Hepatocyte (in vitro differentiated cells): ENCODE results near the gene TAS2R39. TPM values are rescaled to one million over a fixed set of nuclear protein-coding genes. Genes with fewer than 3 reads are reported as not detected.

ENCODE experiments used
- DNase-seq: peaks from one replicate; pipeline ENCODE4 v3.0.0-alpha.2; 2016; ENCODE audit warnings: low spot score
- H2AFZ ChIP-seq: fragments of 200-600 bp; sonication (generic); 2 replicates; pipeline ENCODE4 v1.6.0; 2016; ENCODE audit warnings: antibody characterized with exemption, mild to moderate bottlenecking
- H3K27ac ChIP-seq: fragments of 200-600 bp; sonication (generic); 2 replicates; pipeline ENCODE4 v1.5.1; 2016; ENCODE audit warnings: mild to moderate bottlenecking
- H3K27me3 ChIP-seq: fragments of 200-600 bp; sonication (generic); 2 replicates; pipeline ENCODE4 v1.6.1; 2016
- H3K36me3 ChIP-seq: fragments of 200-600 bp; sonication (generic); replicated peaks from 2 replicates; pipeline ENCODE4 v1.5.1; 2016; ENCODE audit warnings: low read depth; ENCODE audit not compliant: insufficient read depth
- H3K4me1 ChIP-seq: fragments of 200-600 bp; sonication (generic); 2 replicates; pipeline ENCODE4 v1.5.1; 2016; ENCODE audit warnings: mild to moderate bottlenecking, moderate library complexity; ENCODE audit not compliant: insufficient read depth
- H3K4me2 ChIP-seq: fragments of 200-600 bp; sonication (generic); 2 replicates; pipeline ENCODE4 v1.6.0; 2016
- H3K4me3 ChIP-seq: fragments of 200-600 bp; sonication (generic); 2 replicates; pipeline ENCODE4 v1.5.1; 2016; ENCODE audit warnings: mild to moderate bottlenecking
- H3K79me2 ChIP-seq: fragments of 200-600 bp; sonication (generic); 2 replicates; pipeline ENCODE4 v1.6.0; 2017; ENCODE audit warnings: mild to moderate bottlenecking
- H3K9me2 ChIP-seq: fragments of 200-600 bp; sonication (generic); replicated peaks from 2 replicates; pipeline ENCODE4 v1.6.0; 2017; ENCODE audit warnings: mild to moderate bottlenecking; ENCODE audit not compliant: insufficient read depth
- H3K9me3 ChIP-seq: fragments of 200-600 bp; sonication (generic); 2 replicates; pipeline ENCODE4 v1.5.1; 2016; ENCODE audit warnings: low read depth, mild to moderate bottlenecking
- H4K20me1 ChIP-seq: fragments of 200-600 bp; sonication (generic); 2 replicates; pipeline ENCODE4 v1.6.0; 2016; ENCODE audit warnings: mild to moderate bottlenecking; ENCODE audit not compliant: insufficient read depth, poor library complexity, severe bottlenecking
- CTCF ChIP-seq: fragments of 200-600 bp; sonication (generic); IDR thresholded peaks from 2 replicates; pipeline ENCODE4 v1.5.1; 2016; ENCODE audit warnings: antibody characterized with exemption, mild to moderate bottlenecking; ENCODE audit not compliant: poor library complexity
- EZH2 ChIP-seq: fragments of 200-600 bp; sonication (generic); IDR thresholded peaks from 2 replicates; pipeline ENCODE4 v1.6.1; 2016; ENCODE audit warnings: antibody characterized with exemption, mild to moderate bottlenecking, borderline replicate concordance
- EZH2phosphoT487 ChIP-seq: fragments of 200-600 bp; sonication (generic); IDR thresholded peaks from one replicate; pipeline ENCODE4 v1.6.1; 2018; ENCODE audit warnings: antibody characterized with exemption, mild to moderate bottlenecking, low read depth, moderate library complexity; ENCODE audit not compliant: unreplicated experiment, severe bottlenecking
- whole genome bisulfite sequencing: methylation state at CpG from one replicate; pipeline ENCODE4 v1.1.6; 2016; ENCODE audit warnings: low lambda C conversion rate; ENCODE audit errors: missing lambda C conversion rate; 5-methylcytosine and 5-hydroxymethylcytosine counted together
- polyA plus RNA-seq: library from polyadenylated mRNA; unstranded; fragments of >200 nt; fragmentation: Nextera tagmentation; extraction: Ambion mirVana; gene quantifications from 2 replicates; pipeline ENCODE4 v1.2.1, GENCODE V29; 2016
- total RNA-seq: library from RNA; depleted of rRNA; stranded (reverse); fragments of >200 nt; gene quantifications from 2 replicates; pipeline ENCODE4 v1.2.3, GENCODE V29; 2014

Gene TAS2R39
- total and polyA plus RNA-seq, 2 experiments from 2014 or later, result not detected

DNA sequence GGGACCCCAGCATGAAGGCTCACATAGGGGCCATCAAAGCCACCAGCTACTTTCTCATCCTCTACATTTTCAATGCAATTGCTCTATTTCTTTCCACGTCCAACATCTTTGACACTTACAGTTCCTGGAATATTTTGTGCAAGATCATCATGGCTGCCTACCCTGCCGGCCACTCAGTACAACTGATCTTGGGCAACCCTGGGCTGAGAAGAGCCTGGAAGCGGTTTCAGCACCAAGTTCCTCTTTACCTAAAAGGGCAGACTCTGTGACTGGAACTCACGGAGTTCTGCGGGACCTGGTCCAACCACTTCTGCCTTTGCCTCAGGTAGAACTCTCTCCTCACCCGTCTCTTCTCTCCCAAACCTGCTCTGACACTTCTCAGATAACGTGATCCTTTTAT lies 39.6 kb downstream of the TAS2R39 start:
- no peak for DNase-seq
- Histone ChIP-seq H3K36me3 (no peaks in the 10 kb centered on the region), H3K27me3 (no peaks in the 10 kb centered on the region), H3K79me2 (no peaks in the 10 kb centered on the region), H3K27ac (no peak overlapping the region), H3K4me2 (no peak overlapping the region), H3K9me3 (no peaks in the 10 kb centered on the region), H3K4me3 (no peak overlapping the region), H3K4me1 (no peaks in the 10 kb centered on the region), H4K20me1 (no peaks in the 10 kb centered on the region), H2AFZ (no peak overlapping the region), H3K9me2 (no peaks in the 10 kb centered on the region)
- 80% methylated on average over 7 of the region's 7 CpGs for WGBS
- TF ChIP-seq CTCF (no peak), EZH2 (no peak), EZH2phosphoT487 (no peak)

- no peak for TF ChIP-seq CTCF
- TF ChIP-seq EZH2phosphoT487, result no peak
- no peak for TF ChIP-seq EZH2
- 73% methylated on average over 4 of the region's 4 CpGs for WGBS
- no peaks in the 10 kb centered on the region for H3K4me1 ChIP-seq
- no peaks in the 10 kb centered on the region for H3K27me3 ChIP-seq
- H3K79me2 ChIP-seq, result no peaks in the 10 kb centered on the region
- no peaks in the 10 kb centered on the region for H3K9me3 ChIP-seq
- no peak overlapping the region for H3K27ac ChIP-seq
- no peak overlapping the region for H3K4me3 ChIP-seq
- H3K9me2 ChIP-seq, result no peaks in the 10 kb centered on the region
- H3K36me3 ChIP-seq, result no peaks in the 10 kb centered on the region
- no peak overlapping the region for H2AFZ ChIP-seq
- no peaks in the 10 kb centered on the region for H4K20me1 ChIP-seq
- no peak overlapping the region for H3K4me2 ChIP-seq
- DNase-seq, result no peak
Measured at GRCh38 chr7:143223784-143224183, 40.6 kb downstream of the TAS2R39 start.

GRCh38 chr7:143225047-143225446 lies 41.8 kb downstream of the TAS2R39 start:
- Histone ChIP-seq H3K79me2 (no peaks in the 10 kb centered on the region), H3K27me3 (no peaks in the 10 kb centered on the region), H3K27ac (no peak overlapping the region), H3K4me2 (no peak overlapping the region), H3K9me3 (no peaks in the 10 kb centered on the region), H2AFZ (no peak overlapping the region), H3K36me3 (no peaks in the 10 kb centered on the region), H3K4me1 (no peaks in the 10 kb centered on the region), H3K4me3 (no peak overlapping the region), H4K20me1 (no peaks in the 10 kb centered on the region), H3K9me2 (no peaks in the 10 kb centered on the region)
- TF ChIP-seq CTCF, result no peak
- no peak for TF ChIP-seq EZH2
- TF ChIP-seq EZH2phosphoT487, result no peak
- DNase-seq, result no peak
- WGBS, result 89% methylated on average over 5 of the region's 5 CpGs

DNA sequence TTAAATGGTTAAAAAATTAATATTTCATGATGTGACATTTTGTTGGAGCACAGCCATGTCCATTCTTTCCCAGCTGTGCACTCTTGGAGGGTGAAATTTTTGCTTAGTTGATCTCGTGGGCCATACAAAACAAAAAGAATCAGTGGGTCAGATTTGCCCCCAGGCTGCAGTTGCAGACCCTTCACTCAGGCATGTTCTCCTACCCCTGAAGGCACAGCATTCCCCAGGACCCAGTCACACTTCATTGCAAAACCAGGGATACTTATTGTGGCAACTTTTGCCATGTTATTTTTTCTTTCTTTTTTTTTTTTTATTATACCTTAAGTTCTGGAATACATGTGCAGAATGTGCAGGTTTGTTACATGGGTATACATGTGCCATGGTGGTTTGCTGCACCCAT lies 44.6 kb downstream of the TAS2R39 start:
- no peak overlapping the region for H3K4me3 ChIP-seq
- no peaks in the 10 kb centered on the region for H3K36me3 ChIP-seq
- no peaks in the 10 kb centered on the region for H3K9me2 ChIP-seq
- H3K4me2 ChIP-seq, result no peak overlapping the region
- no peaks in the 10 kb centered on the region for H4K20me1 ChIP-seq
- no peaks in the 10 kb centered on the region for H3K9me3 ChIP-seq
- no peak overlapping the region for H3K27ac ChIP-seq
- WGBS, result 52% methylated on average over 1 of the region's 1 CpG
- H2AFZ ChIP-seq, result no peak overlapping the region
- TF ChIP-seq CTCF (no peak), EZH2phosphoT487 (no peak), EZH2 (no peak)
- H3K27me3 ChIP-seq, result no peaks in the 10 kb centered on the region
- no peaks in the 10 kb centered on the region for H3K4me1 ChIP-seq
- H3K79me2 ChIP-seq, result no peaks in the 10 kb centered on the region
- DNase-seq, result no peak
